ENCODE results near the gene NANP. TPM values are rescaled to one million over a fixed set of nuclear protein-coding genes. Genes with fewer than 3 reads are reported as not detected.

NANP gene
- total RNA-seq, 1 donor from 2014 or later = 3.7 TPM

DNA sequence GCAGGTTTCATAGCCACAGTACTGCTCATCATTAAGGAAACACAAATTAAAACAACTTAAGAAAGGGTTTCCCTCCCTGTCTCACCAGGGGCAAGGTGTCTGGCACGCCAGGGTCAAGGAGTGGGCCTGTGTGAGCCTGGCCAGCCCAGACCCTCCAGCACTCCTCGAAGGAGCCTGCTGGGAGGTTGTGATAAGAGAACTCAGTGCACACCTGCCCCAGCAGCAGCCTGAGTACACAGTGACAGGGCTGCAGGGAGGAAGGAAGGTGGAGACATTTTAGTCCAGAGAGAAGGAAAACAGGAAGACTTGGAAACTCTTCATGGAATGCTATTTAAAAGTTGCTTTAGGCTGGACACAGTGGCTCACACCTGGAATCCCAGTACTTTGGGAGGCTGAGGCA is 52.6 kb downstream of the NANP start:
- Histone ChIP-seq H3K27me3 (no peaks in the 10 kb centered on the region), H3K4me1 (no peaks in the 10 kb centered on the region), H3K9me3 (no peaks in the 10 kb centered on the region), H3K27ac (no peak overlapping the region), H3K36me3 (no peaks in the 10 kb centered on the region), H3K4me3 (no peak overlapping the region)
- intact Hi-C loops (cut with DNase I) = no loop called here
- TF ChIP-seq POLR2AphosphoS5 (IDR thresholded peaks at IDR 0.05; ENCODE audit: insufficient read depth in 1 of 2, low read depth in 1 of 2) (no peak), CTCF (IDR thresholded peaks at IDR 0.05) (no peak), POLR2A (IDR thresholded peaks at IDR 0.05) (no peak)
- no peak for DNase-seq (ENCODE audit: extremely low spot score in 2 of 2)

GRCh38 chr20:25570148-25570530 is 53.7 kb downstream of the NANP start:
- no peak for DNase-seq (ENCODE audit: extremely low spot score in 2 of 2)
- H3K27me3 ChIP-seq = no peaks in the 10 kb centered on the region

DNA sequence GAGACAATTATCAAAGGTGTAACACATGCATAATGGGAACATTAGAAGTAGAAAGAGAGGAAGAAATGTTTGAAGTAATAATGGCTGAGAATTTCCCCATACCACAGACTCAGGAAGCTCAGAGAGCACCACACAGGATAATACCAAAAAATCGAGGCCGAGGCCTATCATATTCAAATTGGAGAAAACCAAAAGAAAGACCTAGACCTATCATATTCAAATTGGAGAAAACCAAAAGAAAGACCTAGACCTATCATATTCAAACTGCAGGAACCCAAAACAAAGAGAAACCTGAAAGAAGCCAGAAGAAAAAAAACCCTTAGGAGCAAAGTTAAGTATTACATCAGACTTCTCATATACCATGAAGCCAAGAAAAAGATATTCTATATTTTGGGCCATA is 56.5 kb downstream of the NANP start:
- Histone ChIP-seq H3K4me3 (no peak overlapping the region), H3K36me3 (no peaks in the 10 kb centered on the region), H3K27ac (no peak overlapping the region), H3K27me3 (no peaks in the 10 kb centered on the region), H3K4me1 (peaks cover 9% of the 10 kb centered on the region), H3K9me3 (no peaks in the 10 kb centered on the region)
- intact Hi-C loops (cut with DNase I) = no loop called here
- TF ChIP-seq POLR2AphosphoS5 (IDR thresholded peaks at IDR 0.05; ENCODE audit: insufficient read depth in 1 of 2, low read depth in 1 of 2) (no peak), CTCF (IDR thresholded peaks at IDR 0.05) (no peak), POLR2A (IDR thresholded peaks at IDR 0.05) (no peak)
- DNase-seq (ENCODE audit: extremely low spot score in 2 of 2) = no peak

More at GRCh38 chr20:25570148-25570530, 53.7 kb downstream of the NANP start:
- no peak for TF ChIP-seq CTCF (IDR thresholded peaks at IDR 0.05)
- TF ChIP-seq POLR2AphosphoS5 (IDR thresholded peaks at IDR 0.05; ENCODE audit: insufficient read depth in 1 of 2, low read depth in 1 of 2) = no peak
- TF ChIP-seq POLR2A (IDR thresholded peaks at IDR 0.05) = no peak
- H3K4me3 ChIP-seq = no peak overlapping the region
- no peak overlapping the region for H3K27ac ChIP-seq
- peaks cover 9% of the 10 kb centered on the region for H3K4me1 ChIP-seq
- intact Hi-C loops (cut with DNase I) = no loop called here
- no peaks in the 10 kb centered on the region for H3K36me3 ChIP-seq
- no peaks in the 10 kb centered on the region for H3K9me3 ChIP-seq

DNA sequence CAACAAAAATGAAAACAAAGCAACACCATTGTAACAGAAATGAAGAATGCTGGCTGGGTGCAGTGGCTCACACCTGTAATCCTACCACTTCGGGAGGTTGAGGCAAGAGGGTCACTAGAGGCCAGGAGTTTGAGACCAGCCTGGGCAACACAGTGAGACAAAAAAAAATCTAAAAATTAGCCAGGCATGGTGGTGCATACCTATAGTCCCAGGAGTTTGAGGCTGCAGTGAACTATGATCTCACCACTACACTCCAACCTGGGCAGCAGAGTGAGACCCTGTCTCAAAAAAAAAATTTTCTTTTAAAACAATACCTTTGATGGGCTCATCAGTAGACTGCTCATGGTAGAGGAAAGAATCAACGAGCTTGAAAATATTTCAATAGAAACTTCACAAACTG is 57.0 kb downstream of the NANP start:
- Histone ChIP-seq H3K4me1 (peaks cover 9% of the 10 kb centered on the region), H3K9me3 (no peaks in the 10 kb centered on the region), H3K4me3 (no peak overlapping the region), H3K27me3 (no peaks in the 10 kb centered on the region), H3K36me3 (no peaks in the 10 kb centered on the region), H3K27ac (no peak overlapping the region)
- DNase-seq (ENCODE audit: extremely low spot score in 2 of 2) = no peak
- TF ChIP-seq CTCF (IDR thresholded peaks at IDR 0.05) (no peak), POLR2AphosphoS5 (IDR thresholded peaks at IDR 0.05; ENCODE audit: insufficient read depth in 1 of 2, low read depth in 1 of 2) (no peak), POLR2A (IDR thresholded peaks at IDR 0.05) (no peak)
- intact Hi-C loops (cut with DNase I) = no loop called here

DNA sequence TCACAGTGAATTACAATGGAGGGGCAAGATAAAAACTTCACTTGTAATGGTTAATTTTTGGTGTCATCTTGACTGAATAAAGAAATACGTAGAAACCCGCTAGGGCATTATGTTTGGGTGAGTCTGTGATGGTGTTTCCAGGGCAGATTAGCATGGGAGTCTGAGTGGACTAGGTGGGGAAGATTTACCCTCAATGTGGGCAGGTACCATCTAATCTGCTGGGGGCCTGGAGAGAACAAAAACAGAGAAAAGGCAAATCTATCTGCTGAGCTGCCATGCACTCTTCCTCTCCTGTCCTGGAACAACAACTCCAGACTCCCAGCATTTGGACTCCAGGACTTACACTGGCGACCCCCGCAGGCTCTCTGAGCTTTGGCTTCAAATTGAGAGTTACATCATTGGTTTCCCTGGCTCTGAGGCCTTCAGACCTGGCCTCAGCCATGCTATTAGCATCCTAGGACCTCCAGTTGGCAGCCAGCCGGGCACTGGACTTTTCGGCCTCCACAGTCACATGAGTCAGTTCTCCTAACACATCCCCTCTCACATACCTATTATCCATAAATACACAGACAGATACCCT is 58.1 kb downstream of the NANP start:
- intact Hi-C loops (cut with DNase I) = no loop called here
- DNase-seq (ENCODE audit: extremely low spot score in 2 of 2) = no peak
- Histone ChIP-seq H3K27ac (no peak overlapping the region), H3K4me1 (peaks cover 9% of the 10 kb centered on the region), H3K27me3 (no peaks in the 10 kb centered on the region), H3K9me3 (no peaks in the 10 kb centered on the region), H3K36me3 (no peaks in the 10 kb centered on the region), H3K4me3 (no peak overlapping the region)
- no peak for TF ChIP-seq POLR2AphosphoS5 (IDR thresholded peaks at IDR 0.05; ENCODE audit: insufficient read depth in 1 of 2, low read depth in 1 of 2)
- TF ChIP-seq CTCF (IDR thresholded peaks at IDR 0.05) = no peak
- TF ChIP-seq POLR2A (IDR thresholded peaks at IDR 0.05) = no peak
